ENCODE results near the gene DDX56. TPM values are rescaled to one million over a fixed set of nuclear protein-coding genes. Genes with fewer than 3 reads are reported as not detected.
"Not testable (repeated sequence)": the region's sequence is repeated elsewhere in the genome, so short reads cannot be mapped to it uniquely, and the experiment has no call there.

Gene DDX56
- total RNA-seq, 1 donor from 2014 or later = 101 TPM

GRCh38 chr7:44599222-44599621 lies 25.5 kb upstream of the DDX56 start:
- intact Hi-C loops (cut with micrococcal nuclease) = no loop called here

- intact Hi-C loops (cut with micrococcal nuclease) = not testable (repeated sequence)
Measured at GRCh38 chr7:44597181-44597580, 23.5 kb upstream of the DDX56 start.

- intact Hi-C loops (cut with micrococcal nuclease) = no loop called here
Measured at GRCh38 chr7:44595934-44596635, 22.4 kb upstream of the DDX56 start.

GRCh38 chr7:44590910-44591309 lies 17.2 kb upstream of the DDX56 start:
- intact Hi-C loops (cut with micrococcal nuclease) = no loop called here

- intact Hi-C loops (cut with micrococcal nuclease) = loop anchor here (1.0 to 2.0 kb wide), 3 partner anchors 259 to 549 kb away; no protein-coding TSS in a partner anchor
Measured at GRCh38 chr7:44587843-44588711, 14.4 kb upstream of the DDX56 start.

- intact Hi-C loops (cut with micrococcal nuclease) = loop anchor here (5.0 kb wide), 2 partner anchors 501 to 529 kb away; partner anchors contain the start of genes POLM and TBRG4
Measured at GRCh38 chr7:44583146-44583865, 9.6 kb upstream of the DDX56 start.

- intact Hi-C loops (cut with micrococcal nuclease) = loop anchor here (1.0 to 5.0 kb wide), 10 partner anchors 8 to 530 kb away; partner anchors contain the start of genes NUDCD3, OGDH, POLM and PPIA
Measured at GRCh38 chr7:44581879-44582603, 8.3 kb upstream of the DDX56 start, which contains the start of gene TMED4. Gene TMED4 (minus strand): TSS chr7:44582231. CDS start chr7:44582206, 25 bp downstream.

GRCh38 chr7:44580945-44581878 lies 7.5 kb upstream of the DDX56 start:
- intact Hi-C loops (cut with micrococcal nuclease) = loop anchor here (5.0 kb wide), 2 partner anchors 499 to 531 kb away; partner anchors contain the start of genes POLM and TBRG4

GRCh38 chr7:44576228-44576627 lies 2.5 kb upstream of the DDX56 start:
- intact Hi-C loops (cut with micrococcal nuclease) = no loop called here

- intact Hi-C loops (cut with micrococcal nuclease) = loop anchor here (2.0 kb wide), 1 partner anchor 32 kb away; the partner anchor contains the start of gene OGDH
Measured at GRCh38 chr7:44575054-44575453, 1.3 kb upstream of the DDX56 start.

GRCh38 chr7:44574287-44574872 lies 672 bp upstream of the DDX56 start:
- intact Hi-C loops (cut with micrococcal nuclease) = loop anchor here (1.0 to 2.0 kb wide), 4 partner anchors 8 to 274 kb away; partner anchors contain the start of genes H2AZ2, NUDCD3, OGDH and TMED4

- intact Hi-C loops (cut with micrococcal nuclease) = no loop called here
Measured at GRCh38 chr7:44572771-44573170, 937 bp downstream of the DDX56 start.

- intact Hi-C loops (cut with micrococcal nuclease) = no loop called here
Measured at GRCh38 chr7:44569959-44570358, 3.7 kb downstream of the DDX56 start.

- intact Hi-C loops (cut with micrococcal nuclease) = no loop called here
Measured at GRCh38 chr7:44568771-44569560, 4.7 kb downstream of the DDX56 start.

- intact Hi-C loops (cut with micrococcal nuclease) = no loop called here
Measured at GRCh38 chr7:44567884-44568283, 5.8 kb downstream of the DDX56 start.

GRCh38 chr7:44566680-44567079 lies 7.0 kb downstream of the DDX56 start:
- intact Hi-C loops (cut with micrococcal nuclease) = no loop called here

GRCh38 chr7:44565795-44566559 lies 7.7 kb downstream of the DDX56 start:
- intact Hi-C loops (cut with micrococcal nuclease) = loop anchor here (1.0 kb wide), 1 partner anchor 325 kb away; no protein-coding TSS in a partner anchor

Measured in T-helper 2 cell treated with Interferon-gamma antibody and Interleukin-4, amounts not matched to agents 100 ng/mL and 5 ng/mL, for 36 hours (primary cell).